ENCODE data around the gene PCBP1. TPM values are rescaled to one million over a fixed set of nuclear protein-coding genes. Genes with fewer than 3 reads are reported as not detected.
"Not testable (repeated sequence)": the region's sequence is repeated elsewhere in the genome, so short reads cannot be mapped to it uniquely, and the experiment has no call there.

The PCBP1 gene
- polyA plus RNA-seq, 1 of the 3 experiments (the other 2 are of a cell fraction) = 94.0 TPM

GRCh38 chr2:70128005-70128404, 40.7 kb downstream of the PCBP1 start:
- TF ChIP-seq EZH2phosphoT487 (IDR thresholded peaks at IDR 0.05; ENCODE audit: borderline replicate concordance, low read depth) (no peak), RCOR1 (IDR thresholded peaks at IDR 0.05; ENCODE audit: low read length) (no peak), PBX3 (IDR thresholded peaks at IDR 0.05) (no peak), YY1 (IDR thresholded peaks at IDR 0.05; ENCODE audit: low read depth) (no peak), GABPA (IDR thresholded peaks at IDR 0.05; ENCODE audit: low read depth) (no peak), JUND (IDR thresholded peaks at IDR 0.05) (no peak)
- Histone ChIP-seq H3K4me3 (ENCODE audit: low read depth in 2 of 2, low read length in 1 of 2) (no peak overlapping the region), H3K4me2 (no peak overlapping the region), H3K9me2 (no peaks in the 10 kb centered on the region), H3K36me3 (replicated peaks in 1 of 2; ENCODE audit: control insufficient read depth in 1 of 2, insufficient read depth in 2 of 2, low read length in 1 of 2) (no peaks in the 10 kb centered on the region), H3K79me2 (ENCODE audit: insufficient read depth) (no peaks in the 10 kb centered on the region), H3K27me3 (ENCODE audit: insufficient read depth) (no peaks in the 10 kb centered on the region), H3F3A (replicated peaks; ENCODE audit: insufficient read depth) (peaks cover 17% of the 10 kb centered on the region), H2AFZ (ENCODE audit: low read depth) (no peak overlapping the region), H4K20me1 (ENCODE audit: insufficient read depth) (no peaks in the 10 kb centered on the region), H3K9ac (no peak overlapping the region), H3K27ac (ENCODE audit: low read depth in 2 of 2, low read length in 1 of 2) (no peak overlapping the region), H3K4me1 (ENCODE audit: control insufficient read depth in 1 of 2, insufficient read depth in 2 of 2, low read depth in 1 of 2, low read length in 1 of 2) (peaks cover 14 to 24% of the 10 kb centered on the region in 2 experiments; a peak in 2 of 4 replicates), H3K9me3 (no peaks in the 10 kb centered on the region)
- ChIA-PET CTCF (interaction anchor here (5.0 kb wide), 1 partner anchor 15 kb away, joined by 26 read pairs; no protein-coding TSS in a partner anchor), POLR2A (no interaction called here)
- no peak for DNase-seq
- 68% methylated on average over 1 of the region's 1 CpG for whole genome bisulfite sequencing (ENCODE audit: low lambda C conversion rate)

- Histone ChIP-seq H3K9ac (peak overlapping the region; percentile 74; the same call in 1 of the 2 replicates), H3F3A (replicated peaks; ENCODE audit: insufficient read depth) (peaks cover 27% of the 10 kb centered on the region), H3K27ac (ENCODE audit: low read depth in 2 of 2, low read length in 1 of 2) (peak overlapping the region; percentile 84 to 88; a peak in 3 of 4 replicates), H2AFZ (ENCODE audit: low read depth) (peak overlapping the region; percentile 92; the same call in 1 of the 2 replicates), H3K4me1 (ENCODE audit: control insufficient read depth in 1 of 2, insufficient read depth in 2 of 2, low read depth in 1 of 2, low read length in 1 of 2) (peaks cover 8 to 35% of the 10 kb centered on the region in 2 experiments; a peak in 3 of 4 replicates), H3K4me2 (peak overlapping the region; percentile 77)
- H3K27me3 ChIP-seq (ENCODE audit: insufficient read depth); H3K79me2 ChIP-seq (ENCODE audit: insufficient read depth); H3K4me3 ChIP-seq (ENCODE audit: low read depth in 2 of 2, low read length in 1 of 2); H3K9me3 ChIP-seq; H3K9me2 ChIP-seq; H4K20me1 ChIP-seq (ENCODE audit: insufficient read depth); CTCF ChIA-PET; DNase-seq; H3K36me3 ChIP-seq (replicated peaks in 1 of 2; ENCODE audit: control insufficient read depth in 1 of 2, insufficient read depth in 2 of 2, low read length in 1 of 2): not testable (repeated sequence)
- 92% methylated on average over 17 of the region's 17 CpGs for WGBS (ENCODE audit: low lambda C conversion rate)
- POLR2A ChIA-PET = interaction anchor here (1.2 kb wide), 1 partner anchor 11 kb away, joined by 6 read pairs; no protein-coding TSS in a partner anchor
Observed at GRCh38 chr2:70131344-70132143, 44.3 kb downstream of the PCBP1 start.

DNA sequence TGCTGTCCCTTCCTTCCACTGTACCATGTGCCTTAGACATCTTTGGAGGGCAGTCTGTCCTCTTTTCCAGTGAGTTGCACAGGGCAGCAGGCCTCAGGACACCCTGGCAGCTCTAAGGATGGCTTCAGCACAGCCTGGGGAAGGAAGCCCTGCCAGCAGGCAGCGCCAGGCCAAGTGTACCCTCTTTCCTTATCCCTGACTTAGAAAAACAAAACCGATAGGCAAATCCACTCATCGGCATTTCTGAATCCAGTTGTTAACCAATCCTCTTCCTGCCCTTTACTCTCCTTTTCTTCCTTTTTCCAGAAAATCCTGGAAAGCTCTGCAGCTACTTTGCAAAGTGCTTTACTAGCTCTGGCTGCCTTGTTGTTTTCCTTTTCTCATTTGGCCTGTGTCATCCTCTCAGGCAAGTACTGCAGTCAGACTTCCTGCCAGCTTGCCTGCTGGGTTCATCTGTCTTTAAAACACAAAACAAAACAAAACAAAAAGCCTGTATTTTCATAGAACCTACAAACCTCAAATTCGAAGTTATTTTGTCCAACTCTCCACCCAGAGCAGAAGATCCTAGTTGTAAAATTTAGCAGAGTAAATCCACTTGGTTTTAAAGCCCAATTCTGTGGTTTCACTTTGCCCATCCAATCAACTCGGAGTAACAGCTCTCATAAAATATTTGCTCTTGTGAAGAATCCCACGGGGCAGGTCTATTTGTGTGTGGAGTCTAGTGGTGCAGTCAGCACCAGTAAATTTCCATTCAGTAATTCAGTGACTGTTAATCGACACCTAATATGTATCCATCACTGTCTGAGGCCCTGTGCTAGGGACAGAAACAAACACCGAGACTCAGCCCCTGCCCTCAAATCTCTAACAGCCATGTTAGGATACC, 45.2 kb downstream of the PCBP1 start:
- 39% methylated on average over 8 of the region's 8 CpGs for WGBS (ENCODE audit: low lambda C conversion rate)
- no peaks in the 10 kb centered on the region for H3K9me3 ChIP-seq
- H3K9ac ChIP-seq = peak overlapping the region; percentile 74
- H4K20me1 ChIP-seq (ENCODE audit: insufficient read depth) = no peaks in the 10 kb centered on the region
- peak overlapping the region; percentile 84 to 88 for H3K27ac ChIP-seq (ENCODE audit: low read depth in 2 of 2, low read length in 1 of 2)
- peaks cover 31% of the 10 kb centered on the region for H3F3A ChIP-seq (replicated peaks; ENCODE audit: insufficient read depth)
- POLR2A ChIA-PET = interaction anchor here (1.0 to 1.2 kb wide), 4 partner anchors 9 to 43 kb away, joined by 3 to 6 read pairs (median 3); no protein-coding TSS in a partner anchor
- H3K4me2 ChIP-seq = peak overlapping the region; percentile 77
- no peaks in the 10 kb centered on the region for H3K9me2 ChIP-seq
- TF ChIP-seq MAX (IDR thresholded peaks at IDR 0.05; ENCODE audit: low read depth) (peak; percentile 46; the same call in 1 of the 2 replicates), TAF1 (IDR thresholded peaks at IDR 0.05; ENCODE audit: borderline replicate concordance, low read depth, low read length) (peak; percentile 61; the same call in 1 of the 2 replicates), CTCF (IDR thresholded peaks at IDR 0.05) (0 out of 2 replicates have a peak, but pooled peaks have one; percentile 10), USF1 (IDR thresholded peaks at IDR 0.05; ENCODE audit: borderline replicate concordance, low read depth) (no peak)
- peak; percentile 44 for DNase-seq
- CTCF ChIA-PET = interaction anchor here (0.6 to 1.6 kb wide), 2 partner anchors 9 to 10 kb away, joined by 3 to 6 read pairs; no protein-coding TSS in a partner anchor
- peak overlapping the region; percentile 92 for H2AFZ ChIP-seq (ENCODE audit: low read depth)
- peak overlapping the region in 1 of 2 experiments; percentile 11; a peak in 1 of 4 replicates for H3K4me3 ChIP-seq (ENCODE audit: low read depth in 2 of 2, low read length in 1 of 2)
- peaks cover 8 to 35% of the 10 kb centered on the region in 2 experiments; a peak in 3 of 4 replicates for H3K4me1 ChIP-seq (ENCODE audit: control insufficient read depth in 1 of 2, insufficient read depth in 2 of 2, low read depth in 1 of 2, low read length in 1 of 2)
- H3K79me2 ChIP-seq (ENCODE audit: insufficient read depth) = no peaks in the 10 kb centered on the region
- H3K27me3 ChIP-seq (ENCODE audit: insufficient read depth) = no peaks in the 10 kb centered on the region
- H3K36me3 ChIP-seq (replicated peaks in 1 of 2; ENCODE audit: control insufficient read depth in 1 of 2, insufficient read depth in 2 of 2, low read length in 1 of 2) = no peaks in the 10 kb centered on the region
